AG04450 (cell line): ENCODE measurements around the gene FBXO5. TPM values are rescaled to one million over a fixed set of nuclear protein-coding genes. Genes with fewer than 3 reads are reported as not detected.

Experiments used
- CTCF ChIA-PET: fragments of 300-600, 350-600 bp; formaldehyde crosslinking; extraction: SDS; loops from one replicate; lab custom pipeline; 2022; ENCODE audit warnings: antibody characterized with exemption, inconsistent platforms; lab: Charles Lee
- POLR2A ChIA-PET: fragments of 350-600 bp; formaldehyde crosslinking; extraction: SDS; loops from one replicate; lab custom pipeline; 2021; ENCODE audit warnings: antibody characterized with exemption, inconsistent platforms; lab: Yijun Ruan, JAX
- DNase-seq: peaks from one replicate; pipeline ENCODE4 v3.0.0-alpha.2; 2011; ENCODE audit warnings: low read depth, low spot score
- H3K27ac ChIP-seq: one replicate; pipeline ENCODE4 v1.5.1; 2012; ENCODE audit warnings: low read depth, low read length, control low read depth
- H3K27me3 ChIP-seq: one replicate; pipeline ENCODE4 v1.6.0; 2012; ENCODE audit warnings: low read length; ENCODE audit not compliant: control insufficient read depth, insufficient read depth
- H3K4me3 ChIP-seq: 2 replicates; pipeline ENCODE4 v1.5.1; 2011; ENCODE audit warnings: mild to moderate bottlenecking, low read depth, low read length, control low read depth
- H3K9me3 ChIP-seq: 2 replicates; pipeline ENCODE4 v1.5.1; 2012; ENCODE audit warnings: low read length; ENCODE audit not compliant: control insufficient read depth, insufficient read depth
- CTCF ChIP-seq: IDR thresholded peaks from 2 replicates; pipeline ENCODE4 v1.5.1; 2011; ENCODE audit warnings: low read depth, low read length, control low read depth, inconsistent platforms
- polyA plus RNA-seq: library from polyadenylated mRNA; depleted of rRNA; stranded (reverse); fragments of >200 nt; gene quantifications from 2 replicates; pipeline ENCODE4 v1.2.3, GENCODE V29; 2011

FBXO5 gene
- polyA plus RNA-seq, 1 experiment, result 13.1 TPM

GRCh38 chr6:152979116-152979515 lies 3.7 kb downstream of the FBXO5 start:
- H3K27me3 ChIP-seq, result no peaks in the 10 kb centered on the region
- H3K9me3 ChIP-seq, result no peaks in the 10 kb centered on the region; the same call in 1 of the 2 replicates
- CTCF ChIA-PET, result interaction anchor here (1.2 to 4.7 kb wide), 2 partner anchors 30 to 46 kb away, joined by 4 to 30 read pairs; no protein-coding TSS in a partner anchor
- no peak for TF ChIP-seq CTCF
- POLR2A ChIA-PET, result no interaction called here
- H3K4me3 ChIP-seq, result no peak overlapping the region
- DNase-seq, result no peak
- no peak overlapping the region for H3K27ac ChIP-seq

GRCh38 chr6:152978058-152978457 lies 4.8 kb downstream of the FBXO5 start:
- H3K27me3 ChIP-seq, result no peaks in the 10 kb centered on the region
- ChIA-PET POLR2A (no interaction called here), CTCF (interaction anchor here (1.8 to 4.7 kb wide), 2 partner anchors 25 to 29 kb away, joined by 11 to 30 read pairs; no protein-coding TSS in a partner anchor)
- TF ChIP-seq CTCF, result no peak
- H3K9me3 ChIP-seq, result no peaks in the 10 kb centered on the region; the same call in 1 of the 2 replicates
- DNase-seq, result no peak
- no peak overlapping the region for H3K4me3 ChIP-seq
- no peak overlapping the region for H3K27ac ChIP-seq

GRCh38 chr6:152977556-152977955 lies 5.3 kb downstream of the FBXO5 start:
- CTCF ChIA-PET, result interaction anchor here (0.9 to 4.7 kb wide), 3 partner anchors 24 to 47 kb away, joined by 3 to 30 read pairs (median 11); no protein-coding TSS in a partner anchor
- no peaks in the 10 kb centered on the region for H3K27me3 ChIP-seq
- no peak for TF ChIP-seq CTCF
- no peak overlapping the region for H3K4me3 ChIP-seq
- POLR2A ChIA-PET, result no interaction called here
- DNase-seq, result no peak
- no peak overlapping the region for H3K27ac ChIP-seq
- no peaks in the 10 kb centered on the region for H3K9me3 ChIP-seq

- no peak for DNase-seq
- Histone ChIP-seq H3K4me3 (no peak overlapping the region), H3K27me3 (no peaks in the 10 kb centered on the region), H3K9me3 (no peaks in the 10 kb centered on the region), H3K27ac (peak overlapping the region; percentile 13)
- ChIA-PET POLR2A (no interaction called here), CTCF (interaction anchor here (0.9 to 4.7 kb wide), 3 partner anchors 23 to 48 kb away, joined by 3 to 30 read pairs (median 11); no protein-coding TSS in a partner anchor)
- no peak for TF ChIP-seq CTCF
Measured at GRCh38 chr6:152976749-152977148, 6.1 kb downstream of the FBXO5 start.

GRCh38 chr6:152975204-152975915 lies 7.5 kb downstream of the FBXO5 start:
- Histone ChIP-seq H3K27me3 (no peaks in the 10 kb centered on the region), H3K27ac (no peak overlapping the region), H3K9me3 (no peaks in the 10 kb centered on the region), H3K4me3 (no peak overlapping the region)
- POLR2A ChIA-PET, result no interaction called here
- DNase-seq, result no peak
- TF ChIP-seq CTCF, result no peak
- CTCF ChIA-PET, result interaction anchor here (1.5 to 4.7 kb wide), 2 partner anchors 26 to 27 kb away, joined by 3 to 30 read pairs; no protein-coding TSS in a partner anchor
